DOHH2 (cell line): ENCODE data around the gene VPS52.

Source experiments
- H3F3A ChIP-seq: fragments of 200-600 bp; sonication (generic), shearing (Covaris generic); 2 replicates; pipeline ENCODE4 v1.6.0; 2016; ENCODE audit warnings: antibody characterized with exemption, mild to moderate bottlenecking; ENCODE audit not compliant: control insufficient read depth, insufficient read depth
- H3K27ac ChIP-seq: fragments of 200-600 bp; sonication (generic); 2 replicates; pipeline ENCODE4 v1.5.1; 2014; ENCODE audit warnings: low read depth, mild to moderate bottlenecking, low read length, moderate library complexity
- H3K27me3 ChIP-seq: fragments of 200-600 bp; sonication (generic); 2 replicates; pipeline ENCODE4 v1.6.1; 2014; ENCODE audit warnings: mild to moderate bottlenecking, low read length, mixed read lengths; ENCODE audit not compliant: control insufficient read depth
- H3K36me3 ChIP-seq: fragments of 200-600 bp; sonication (generic); 2 replicates; pipeline ENCODE4 v1.6.1; 2014; ENCODE audit warnings: mild to moderate bottlenecking, low read length, moderate library complexity, mixed read lengths; ENCODE audit not compliant: control insufficient read depth
- H3K4me1 ChIP-seq: fragments of 200-600 bp; sonication (generic); 2 replicates; pipeline ENCODE4 v1.6.1; 2014; ENCODE audit warnings: mild to moderate bottlenecking, low read length, mixed read lengths; ENCODE audit not compliant: control insufficient read depth
- H3K4me2 ChIP-seq: fragments of 200-600 bp; sonication (generic); 2 replicates; pipeline ENCODE4 v1.6.0; 2014; ENCODE audit warnings: mild to moderate bottlenecking, low read length, moderate library complexity
- H3K4me3 ChIP-seq: fragments of 200-600 bp; sonication (generic); 2 replicates; pipeline ENCODE4 v1.5.1; 2014; ENCODE audit warnings: mild to moderate bottlenecking, low read length, mixed read lengths
- H3K79me2 ChIP-seq: fragments of 200-600 bp; sonication (generic); 2 replicates; pipeline ENCODE4 v1.6.1; 2014; ENCODE audit warnings: mild to moderate bottlenecking, low read length, mixed read lengths; ENCODE audit not compliant: control insufficient read depth
- H3K9me2 ChIP-seq: fragments of 200-600 bp; sonication (generic); replicated peaks from 2 replicates; pipeline ENCODE4 v1.6.1; 2014; ENCODE audit warnings: mild to moderate bottlenecking, low read length, mixed read lengths; ENCODE audit not compliant: control insufficient read depth
- H3K9me3 ChIP-seq: fragments of 200-600 bp; sonication (generic); 2 replicates; pipeline ENCODE4 v1.6.1; 2014; ENCODE audit warnings: antibody characterized with exemption, low read length, mixed read lengths; ENCODE audit not compliant: control insufficient read depth, insufficient read depth
- H4K20me1 ChIP-seq: fragments of 200-600 bp; sonication (generic); 2 replicates; pipeline ENCODE4 v1.6.0; 2014; ENCODE audit warnings: low read depth, mild to moderate bottlenecking, antibody characterized with exemption, low read length, moderate library complexity; ENCODE audit not compliant: control insufficient read depth, insufficient read depth
- EZH2phosphoT487 ChIP-seq: fragments of 200-600 bp; sonication (generic); IDR thresholded peaks from 2 replicates; pipeline ENCODE4 v1.6.1; 2017; ENCODE audit warnings: borderline replicate concordance, mild to moderate bottlenecking, antibody characterized with exemption, low read length, moderate library complexity, mixed read lengths
- TF ChIP-seq, protein P1 (sequence below): fragments of 200-600 bp; sonication (generic); IDR thresholded peaks from one replicate; pipeline ENCODE4 v1.5.1; 2014; ENCODE audit warnings: antibody characterized with exemption, mild to moderate bottlenecking, low read depth, low read length; ENCODE audit not compliant: poor library complexity, severe bottlenecking

The VPS52 gene

DNA sequence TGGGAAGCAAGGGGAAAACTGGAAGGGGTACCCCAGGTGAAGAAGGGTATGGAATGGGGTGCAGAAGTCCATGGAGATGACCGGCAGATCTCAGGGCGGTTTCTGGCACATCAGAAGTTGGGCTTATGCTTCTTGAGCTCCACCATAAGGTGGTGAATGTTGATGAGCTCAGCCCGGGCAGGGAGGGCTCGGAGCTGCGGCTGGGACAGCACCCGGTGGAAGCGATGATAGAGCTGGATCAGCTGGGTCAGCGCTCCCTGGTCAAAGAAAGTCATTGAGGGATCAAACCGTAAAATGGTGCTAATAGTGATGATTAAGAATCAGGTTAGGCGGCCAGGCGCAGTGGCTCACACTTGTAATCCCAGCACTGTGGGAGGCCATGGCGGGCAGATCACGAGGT is 20.9 kb downstream of the VPS52 start:
- no peaks in the 10 kb centered on the region for H3K9me2 ChIP-seq
- H3F3A ChIP-seq, result peaks cover 8% of the 10 kb centered on the region
- H3K9me3 ChIP-seq, result no peaks in the 10 kb centered on the region
- H3K4me1 ChIP-seq, result peaks cover 23% of the 10 kb centered on the region
- H3K27me3 ChIP-seq, result no peaks in the 10 kb centered on the region
- no peaks in the 10 kb centered on the region for H4K20me1 ChIP-seq
- H3K4me3 ChIP-seq, result peak overlapping the region; percentile 73; the same call in 1 of the 2 replicates
- H3K36me3 ChIP-seq, result peaks cover 14% of the 10 kb centered on the region
- TF ChIP-seq EZH2phosphoT487, result no peak
- TF ChIP-seq, protein P1, sequence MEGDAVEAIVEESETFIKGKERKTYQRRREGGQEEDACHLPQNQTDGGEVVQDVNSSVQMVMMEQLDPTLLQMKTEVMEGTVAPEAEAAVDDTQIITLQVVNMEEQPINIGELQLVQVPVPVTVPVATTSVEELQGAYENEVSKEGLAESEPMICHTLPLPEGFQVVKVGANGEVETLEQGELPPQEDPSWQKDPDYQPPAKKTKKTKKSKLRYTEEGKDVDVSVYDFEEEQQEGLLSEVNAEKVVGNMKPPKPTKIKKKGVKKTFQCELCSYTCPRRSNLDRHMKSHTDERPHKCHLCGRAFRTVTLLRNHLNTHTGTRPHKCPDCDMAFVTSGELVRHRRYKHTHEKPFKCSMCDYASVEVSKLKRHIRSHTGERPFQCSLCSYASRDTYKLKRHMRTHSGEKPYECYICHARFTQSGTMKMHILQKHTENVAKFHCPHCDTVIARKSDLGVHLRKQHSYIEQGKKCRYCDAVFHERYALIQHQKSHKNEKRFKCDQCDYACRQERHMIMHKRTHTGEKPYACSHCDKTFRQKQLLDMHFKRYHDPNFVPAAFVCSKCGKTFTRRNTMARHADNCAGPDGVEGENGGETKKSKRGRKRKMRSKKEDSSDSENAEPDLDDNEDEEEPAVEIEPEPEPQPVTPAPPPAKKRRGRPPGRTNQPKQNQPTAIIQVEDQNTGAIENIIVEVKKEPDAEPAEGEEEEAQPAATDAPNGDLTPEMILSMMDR, result no peak
- peaks cover 8% of the 10 kb centered on the region for H3K79me2 ChIP-seq
- H3K27ac ChIP-seq, result no peak overlapping the region
- peak overlapping the region; percentile 92; the same call in 1 of the 2 replicates for H3K4me2 ChIP-seq

DNA sequence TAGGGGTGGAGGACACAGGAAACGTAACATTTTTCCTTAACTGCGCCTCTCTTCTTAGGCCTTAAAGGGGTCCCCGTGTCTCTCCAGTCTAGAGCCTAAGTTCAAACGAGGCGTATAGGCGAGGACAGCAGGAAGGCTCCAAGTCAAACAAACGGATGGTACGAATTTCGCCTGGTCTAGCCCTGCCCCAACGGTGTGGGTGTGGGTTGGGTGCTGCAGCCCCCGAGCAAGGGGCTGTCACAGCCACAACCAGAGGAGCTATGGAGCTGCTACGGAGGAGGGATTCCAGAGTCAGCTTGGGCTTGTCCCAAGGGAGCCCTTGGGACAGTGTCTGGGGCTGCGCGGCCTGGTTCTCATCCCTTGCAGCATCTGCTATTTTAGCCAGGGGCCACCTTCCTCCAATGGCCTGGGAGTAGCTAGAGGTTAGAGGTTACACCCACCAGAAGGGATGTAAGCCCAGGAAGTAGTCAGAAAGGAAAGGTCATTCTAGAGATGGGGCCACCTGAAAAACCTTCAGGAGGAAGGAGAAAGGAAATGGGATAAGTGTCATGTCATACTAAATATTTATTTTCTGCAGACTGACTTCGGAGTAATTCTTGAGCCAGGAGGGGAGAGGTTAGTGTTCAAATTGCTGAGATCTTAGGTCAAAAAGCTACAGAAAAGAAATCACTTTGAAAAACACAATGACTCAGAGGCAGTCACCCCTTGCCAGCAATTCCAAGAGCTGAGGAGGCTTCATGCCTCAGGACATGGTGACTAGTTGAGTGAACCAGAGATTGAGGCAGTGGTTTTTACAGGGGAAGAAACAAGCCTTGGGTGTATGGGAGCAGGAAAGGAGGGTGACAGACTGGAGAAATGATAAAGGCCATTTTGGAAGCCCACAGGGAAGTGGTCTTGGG is 21.7 kb downstream of the VPS52 start:
- H4K20me1 ChIP-seq, result no peaks in the 10 kb centered on the region
- no peak for TF ChIP-seq EZH2phosphoT487
- peaks cover 8% of the 10 kb centered on the region for H3F3A ChIP-seq
- H3K36me3 ChIP-seq, result peaks cover 14% of the 10 kb centered on the region
- peak overlapping the region; percentile 73 for H3K4me3 ChIP-seq
- H3K9me2 ChIP-seq, result no peaks in the 10 kb centered on the region
- H3K4me1 ChIP-seq, result peaks cover 23% of the 10 kb centered on the region
- no peaks in the 10 kb centered on the region for H3K9me3 ChIP-seq
- peak overlapping the region; percentile 92 for H3K4me2 ChIP-seq
- peaks cover 8% of the 10 kb centered on the region for H3K79me2 ChIP-seq
- H3K27me3 ChIP-seq, result no peaks in the 10 kb centered on the region
- H3K27ac ChIP-seq, result peak overlapping the region; percentile 61

DNA sequence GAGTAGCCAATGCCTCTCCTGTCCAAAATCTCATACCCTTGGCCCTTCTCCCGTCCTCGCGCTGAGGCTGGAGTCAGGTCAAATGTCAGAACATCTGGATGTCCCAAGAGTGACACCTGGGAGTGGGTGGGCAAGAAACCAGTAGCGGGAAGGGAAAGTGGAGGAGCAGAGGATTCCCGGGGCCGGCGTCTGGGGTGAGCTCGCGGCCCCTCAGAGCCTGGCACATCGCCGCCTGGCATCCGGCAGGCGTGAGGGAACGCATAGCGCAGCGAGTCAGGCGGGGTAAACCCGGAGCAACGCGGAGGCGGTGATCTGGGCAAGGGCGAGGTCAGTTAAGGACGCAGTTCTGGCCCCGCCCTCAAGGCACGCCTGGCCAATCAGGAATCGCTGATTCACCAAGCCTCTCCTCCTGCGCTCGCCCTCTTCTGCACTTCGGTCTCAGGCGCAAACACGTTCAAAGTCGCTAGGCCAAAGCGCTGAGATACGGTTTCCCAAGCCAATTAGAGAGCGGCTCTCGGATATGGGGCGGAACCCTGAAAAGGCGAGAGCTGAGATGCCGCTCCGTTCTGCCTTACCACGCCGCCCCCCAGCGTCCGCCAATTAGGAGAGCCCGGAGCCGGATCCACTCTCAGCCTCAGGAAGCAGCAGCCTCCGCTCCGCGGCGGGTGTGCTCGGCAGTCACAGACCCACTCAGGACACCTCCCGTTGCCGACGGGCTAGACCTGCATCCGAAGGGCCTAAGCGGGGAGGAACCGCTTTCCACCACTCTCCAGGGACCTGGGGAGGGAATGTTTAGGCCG is 22.5 kb downstream of the VPS52 start:
- H3K4me3 ChIP-seq, result peak overlapping the region; percentile 73
- no peaks in the 10 kb centered on the region for H3K9me3 ChIP-seq
- peaks cover 14% of the 10 kb centered on the region for H3K36me3 ChIP-seq
- no peaks in the 10 kb centered on the region for H4K20me1 ChIP-seq
- H3K79me2 ChIP-seq, result peaks cover 8% of the 10 kb centered on the region
- H3K4me1 ChIP-seq, result peaks cover 23% of the 10 kb centered on the region
- H3K4me2 ChIP-seq, result peak overlapping the region; percentile 92
- no peaks in the 10 kb centered on the region for H3K27me3 ChIP-seq
- TF ChIP-seq, protein P1, result no peak
- TF ChIP-seq EZH2phosphoT487, result no peak
- H3K9me2 ChIP-seq, result no peaks in the 10 kb centered on the region
- H3K27ac ChIP-seq, result peak overlapping the region; percentile 63
- H3F3A ChIP-seq, result peaks cover 8% of the 10 kb centered on the region
